ENCODE measurements around the gene MAP3K7.

Gene MAP3K7

DNA sequence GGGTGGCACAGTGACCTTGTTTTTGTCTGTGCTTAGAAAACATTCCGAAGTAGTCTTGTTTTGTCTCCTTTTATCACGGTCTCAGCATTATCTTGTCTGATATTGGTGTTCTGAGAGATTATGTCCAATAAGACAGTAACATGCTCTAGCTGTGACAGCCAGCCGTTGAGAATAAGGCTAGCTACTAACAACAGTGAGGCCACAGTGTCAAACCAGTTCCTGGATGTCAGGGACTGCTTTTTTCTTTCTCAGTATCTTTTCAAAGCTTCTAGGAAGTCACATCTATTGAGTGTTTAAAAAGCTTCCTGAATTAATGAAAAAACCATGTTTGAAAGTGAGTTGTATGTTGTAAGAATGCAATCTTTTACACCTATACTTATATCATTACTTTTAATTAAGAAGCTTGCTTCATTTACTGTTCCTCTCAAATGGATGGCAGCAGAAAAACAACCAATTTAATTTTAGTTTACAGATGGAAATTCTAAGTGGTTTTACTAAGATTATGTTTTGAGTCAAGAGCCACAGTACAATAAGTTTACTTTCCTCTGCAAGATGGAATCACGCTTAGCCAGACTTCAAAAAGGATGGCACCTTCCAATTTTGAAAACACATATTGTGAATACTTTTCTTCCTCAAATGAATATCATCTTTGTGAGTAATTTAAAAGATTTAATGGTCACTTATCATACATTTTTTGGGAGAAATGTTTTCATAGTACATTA, 53.1 kb downstream of the MAP3K7 start:
- TF ChIP-seq, protein P1, sequence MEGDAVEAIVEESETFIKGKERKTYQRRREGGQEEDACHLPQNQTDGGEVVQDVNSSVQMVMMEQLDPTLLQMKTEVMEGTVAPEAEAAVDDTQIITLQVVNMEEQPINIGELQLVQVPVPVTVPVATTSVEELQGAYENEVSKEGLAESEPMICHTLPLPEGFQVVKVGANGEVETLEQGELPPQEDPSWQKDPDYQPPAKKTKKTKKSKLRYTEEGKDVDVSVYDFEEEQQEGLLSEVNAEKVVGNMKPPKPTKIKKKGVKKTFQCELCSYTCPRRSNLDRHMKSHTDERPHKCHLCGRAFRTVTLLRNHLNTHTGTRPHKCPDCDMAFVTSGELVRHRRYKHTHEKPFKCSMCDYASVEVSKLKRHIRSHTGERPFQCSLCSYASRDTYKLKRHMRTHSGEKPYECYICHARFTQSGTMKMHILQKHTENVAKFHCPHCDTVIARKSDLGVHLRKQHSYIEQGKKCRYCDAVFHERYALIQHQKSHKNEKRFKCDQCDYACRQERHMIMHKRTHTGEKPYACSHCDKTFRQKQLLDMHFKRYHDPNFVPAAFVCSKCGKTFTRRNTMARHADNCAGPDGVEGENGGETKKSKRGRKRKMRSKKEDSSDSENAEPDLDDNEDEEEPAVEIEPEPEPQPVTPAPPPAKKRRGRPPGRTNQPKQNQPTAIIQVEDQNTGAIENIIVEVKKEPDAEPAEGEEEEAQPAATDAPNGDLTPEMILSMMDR (IDR thresholded peaks at IDR 0.05; ENCODE audit: low read depth, low read length) = no peak

GRCh38 chr6:90530882-90531281, 56.0 kb downstream of the MAP3K7 start:
- TF ChIP-seq, protein P1 (IDR thresholded peaks at IDR 0.05; ENCODE audit: low read depth, low read length) = no peak

More for the DNA sequence above, 53.1 kb downstream of the MAP3K7 start:
- H3K4me3 ChIP-seq (ENCODE audit: low read depth, low read length) = no peak overlapping the region

DNA sequence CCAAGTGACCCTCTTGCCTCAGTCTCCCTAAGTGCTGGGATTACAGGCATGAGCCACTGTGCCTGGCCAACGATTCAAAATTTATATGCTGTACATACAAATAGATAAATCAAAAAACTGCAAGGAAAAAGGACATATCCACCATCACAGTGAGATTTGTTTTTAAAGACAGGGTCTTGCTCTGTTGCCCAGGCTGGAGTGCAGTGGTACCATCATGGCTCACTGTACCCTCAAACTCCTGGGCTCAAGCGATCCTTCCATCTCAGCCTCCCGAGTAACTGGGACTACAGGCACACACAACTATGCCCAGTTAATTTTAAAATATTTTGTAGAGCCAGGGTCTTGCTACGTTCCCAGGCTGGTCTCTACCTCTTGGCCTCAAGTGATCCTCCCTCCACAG, 61.5 kb downstream of the MAP3K7 start:
- TF ChIP-seq, protein P1 (IDR thresholded peaks at IDR 0.05; ENCODE audit: low read depth, low read length) = no peak

More at GRCh38 chr6:90530882-90531281, 56.0 kb downstream of the MAP3K7 start:
- no peak overlapping the region for H3K4me3 ChIP-seq (ENCODE audit: low read depth, low read length)

DNA sequence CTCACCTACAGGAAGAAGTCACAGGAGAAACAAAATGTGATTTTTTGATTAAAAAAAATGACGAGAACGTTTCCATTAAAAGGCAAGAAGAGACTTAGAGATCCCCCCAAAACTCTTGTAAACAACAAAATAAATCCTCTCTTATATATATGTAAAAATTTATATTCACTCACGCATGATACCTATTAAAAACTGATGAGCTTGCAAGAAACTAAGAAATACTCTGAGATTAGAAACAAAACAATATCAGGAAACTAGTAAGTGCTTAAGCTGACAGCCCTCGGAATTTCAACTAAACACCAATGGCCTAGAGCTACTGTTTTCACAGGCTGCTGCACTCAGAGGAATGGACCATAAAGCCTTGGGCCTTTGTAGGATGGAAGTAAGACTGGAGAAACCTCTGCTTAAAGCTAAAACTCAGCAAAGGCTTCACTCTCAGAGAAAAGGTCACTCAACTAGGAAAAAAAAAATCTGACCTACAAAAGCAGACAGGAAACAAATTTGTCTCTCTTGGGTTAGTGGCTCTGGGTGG, 63.0 kb downstream of the MAP3K7 start:
- TF ChIP-seq, protein P1 (IDR thresholded peaks at IDR 0.05; ENCODE audit: low read depth, low read length) = no peak

More for the DNA sequence above, 61.5 kb downstream of the MAP3K7 start:
- no peak overlapping the region for H3K4me3 ChIP-seq (ENCODE audit: low read depth, low read length)

DNA sequence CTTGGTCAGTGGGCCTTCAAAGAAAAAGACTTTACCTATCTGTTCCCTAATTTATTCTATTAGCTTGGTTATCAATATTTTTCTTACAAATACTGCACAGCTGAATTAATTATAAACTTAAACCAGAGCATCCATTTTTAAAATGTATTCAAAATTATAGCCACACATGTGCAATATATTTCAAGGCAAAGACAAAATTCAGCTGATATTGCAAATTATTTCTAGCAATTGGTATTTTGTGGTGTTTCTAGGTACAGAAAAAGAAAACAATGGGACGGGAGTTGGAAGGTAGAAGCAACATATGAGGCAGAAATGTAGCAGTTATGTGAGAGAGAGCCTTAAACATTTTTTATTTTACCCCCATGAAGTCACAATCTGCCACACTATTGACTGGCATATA, 64.9 kb downstream of the MAP3K7 start:
- H3K4me3 ChIP-seq (ENCODE audit: low read depth, low read length) = no peak overlapping the region
- TF ChIP-seq, protein P1 (IDR thresholded peaks at IDR 0.05; ENCODE audit: low read depth, low read length) = no peak

More for the DNA sequence above, 63.0 kb downstream of the MAP3K7 start:
- no peak overlapping the region for H3K4me3 ChIP-seq (ENCODE audit: low read depth, low read length)

- TF ChIP-seq, protein P1 (IDR thresholded peaks at IDR 0.05; ENCODE audit: low read depth, low read length) = no peak
- H3K4me3 ChIP-seq (ENCODE audit: low read depth, low read length) = no peak overlapping the region
Measured at GRCh38 chr6:90516074-90516660, 70.7 kb downstream of the MAP3K7 start.

DNA sequence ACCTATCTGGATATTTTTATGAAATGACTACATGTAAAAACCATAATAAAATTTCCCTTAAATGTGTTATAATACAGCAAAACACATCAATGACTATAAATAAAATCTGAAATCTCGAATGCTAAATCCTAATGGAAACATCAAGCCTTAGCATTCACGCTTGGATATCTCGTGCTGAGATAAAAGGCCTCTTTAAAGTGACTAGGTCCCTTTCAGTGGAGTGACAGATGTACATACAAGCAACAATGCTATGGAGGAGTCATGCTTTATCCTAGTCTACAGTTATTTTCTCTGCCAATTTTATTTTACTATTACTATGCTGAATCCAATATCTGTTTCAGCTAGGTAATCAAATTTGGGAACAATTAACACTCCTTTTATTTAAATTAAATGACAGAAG, 72.4 kb downstream of the MAP3K7 start:
- TF ChIP-seq, protein P1 (IDR thresholded peaks at IDR 0.05; ENCODE audit: low read depth, low read length) = no peak
- H3K4me3 ChIP-seq (ENCODE audit: low read depth, low read length) = no peak overlapping the region
